Gastroesophageal sphincter (tissue), 3 donors: ENCODE results near the gene CDH1.

ENCODE experiments used
- EP300 ChIP-seq: sonication (generic); formaldehyde crosslinking; IDR thresholded peaks from one replicate; pipeline ENCODE4 v1.6.1; 2017; ENCODE audit warnings: antibody characterized with exemption, mild to moderate bottlenecking
- POLR2A ChIP-seq, 2 donors: fragments of 450-650 bp; IDR thresholded peaks; one replicate each; pipeline ENCODE4 v1.6.1; 2017; ENCODE audit warnings: antibody characterized with exemption in 2 of 2, mild to moderate bottlenecking in 2 of 2, moderate library complexity in 1 of 2
- TF ChIP-seq, protein P1 (sequence below), 4 experiments: fragments of 200-600 bp in 2 of 4; fragments of 450-650 bp in 2 of 4; sonication (generic) in 1 of 4; IDR thresholded peaks; one replicate each; pipeline ENCODE4 v1.5.1; 2017 to 2019; ENCODE audit warnings: antibody characterized with exemption in 4 of 4, mild to moderate bottlenecking in 2 of 4, moderate library complexity in 2 of 4

DNA sequence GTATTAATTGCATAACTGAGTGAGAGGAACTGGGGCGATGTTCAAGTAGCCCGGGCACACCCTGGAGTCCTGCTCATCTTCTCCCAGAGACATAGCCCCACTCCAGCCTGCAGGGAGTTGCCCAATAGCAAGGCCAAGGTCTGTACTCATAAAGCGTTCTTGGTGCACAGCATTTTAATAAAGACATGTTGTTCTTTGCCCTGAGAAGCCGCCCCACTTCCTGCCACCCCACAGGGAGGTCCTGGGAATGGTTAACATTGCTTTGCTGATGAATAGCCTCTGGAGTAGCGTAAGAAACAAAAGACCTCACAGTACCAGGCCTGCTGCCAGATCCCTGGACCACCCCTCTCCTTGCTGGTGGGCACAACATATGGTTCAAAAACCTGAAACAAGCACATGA lies 21.6 kb upstream of the CDH1 start:
- TF ChIP-seq POLR2A (IDR thresholded peaks at IDR 0.05) (no peak), EP300 (no peak)
- TF ChIP-seq, protein P1, sequence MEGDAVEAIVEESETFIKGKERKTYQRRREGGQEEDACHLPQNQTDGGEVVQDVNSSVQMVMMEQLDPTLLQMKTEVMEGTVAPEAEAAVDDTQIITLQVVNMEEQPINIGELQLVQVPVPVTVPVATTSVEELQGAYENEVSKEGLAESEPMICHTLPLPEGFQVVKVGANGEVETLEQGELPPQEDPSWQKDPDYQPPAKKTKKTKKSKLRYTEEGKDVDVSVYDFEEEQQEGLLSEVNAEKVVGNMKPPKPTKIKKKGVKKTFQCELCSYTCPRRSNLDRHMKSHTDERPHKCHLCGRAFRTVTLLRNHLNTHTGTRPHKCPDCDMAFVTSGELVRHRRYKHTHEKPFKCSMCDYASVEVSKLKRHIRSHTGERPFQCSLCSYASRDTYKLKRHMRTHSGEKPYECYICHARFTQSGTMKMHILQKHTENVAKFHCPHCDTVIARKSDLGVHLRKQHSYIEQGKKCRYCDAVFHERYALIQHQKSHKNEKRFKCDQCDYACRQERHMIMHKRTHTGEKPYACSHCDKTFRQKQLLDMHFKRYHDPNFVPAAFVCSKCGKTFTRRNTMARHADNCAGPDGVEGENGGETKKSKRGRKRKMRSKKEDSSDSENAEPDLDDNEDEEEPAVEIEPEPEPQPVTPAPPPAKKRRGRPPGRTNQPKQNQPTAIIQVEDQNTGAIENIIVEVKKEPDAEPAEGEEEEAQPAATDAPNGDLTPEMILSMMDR (IDR thresholded peaks at IDR 0.05) = no peak
